Adrenal gland (tissue), 12 donors: Measurements from ENCODE around the gene CASP2. TPM values are rescaled to one million over a fixed set of nuclear protein-coding genes. Genes with fewer than 3 reads are reported as not detected.
A peak's percentile ranks its signal among the peaks of the same experiment; 100 is the strongest.

Experiments used
- DNase-seq, 7 donors: peaks; one replicate each; pipeline ENCODE4 v3.0.0-alpha.2; 2019 to 2020
- H3K27ac ChIP-seq, 5 donors: fragments of 200-600 bp; sonication (generic) in 4 of 5; 1 replicate in 3 of 5; 2 replicates in 2 of 5; pipeline versions ENCODE4 v1.5.1 to v1.8.0; 2016 to 2020; ENCODE audit warnings: mild to moderate bottlenecking in 1 of 5
- H3K27me3 ChIP-seq: fragments of 200-600 bp; 2 replicates; pipeline ENCODE4 v1.8.0; 2021
- H3K36me3 ChIP-seq, 2 donors: fragments of 200-600 bp; replicated peaks in 1 of 2; 1 replicate in 1 of 2; 2 replicates in 1 of 2; pipeline versions ENCODE4 v1.5.1 to v1.8.0; 2018 to 2022
- H3K4me1 ChIP-seq, 2 donors: fragments of 200-600 bp; replicated peaks in 1 of 2; 1 replicate in 1 of 2; 2 replicates in 1 of 2; pipeline versions ENCODE4 v1.5.1 to v1.8.0; 2018 to 2021
- H3K4me3 ChIP-seq, 4 donors: fragments of 200-600 bp; sonication (generic) in 3 of 4; one replicate each; pipeline ENCODE4 v1.5.1; 2016 to 2018
- H3K9me3 ChIP-seq, 3 donors: fragments of 200-600 bp; sonication (generic) in 1 of 3; replicated peaks in 1 of 3; 1 replicate in 2 of 3; 2 replicates in 1 of 3; pipeline versions ENCODE4 v1.5.1 to v1.8.0; 2016 to 2021
- CTCF ChIP-seq, 6 experiments: fragments of 450-650 bp in 4 of 6; fragments of 200-600 bp in 2 of 6; sonication (generic) in 1 of 6; IDR thresholded peaks; 1 replicate in 5 of 6; 2 replicates in 1 of 6; pipeline versions ENCODE4 v1.5.1 to v1.8.0; 2016 to 2021; ENCODE audit warnings: antibody characterized with exemption in 6 of 6, mild to moderate bottlenecking in 2 of 6, moderate library complexity in 1 of 6
- POLR2A ChIP-seq, 2 donors: fragments of 450-650 bp; IDR thresholded peaks; one replicate each; pipeline ENCODE4 v1.6.1; 2017; ENCODE audit warnings: antibody characterized with exemption in 2 of 2, mild to moderate bottlenecking in 2 of 2, moderate library complexity in 1 of 2
- WGBS, 4 donors: extraction: QIAGEN DNeasy Blood & Tissue Kit in 2 of 4; methylation state at CpG; one replicate each; pipeline versions ENCODE4 v1.1.5 to v1.1.7; 2013 to 2017; 5-methylcytosine and 5-hydroxymethylcytosine counted together
- intact Hi-C, 2 donors: fragments of 100-400 bp; cut with DNase I; formaldehyde crosslinking; loops; one replicate each; pipeline versions ENCODE4 v1.14.1 to v1.15.0; 2022 to 2023
- polyA plus RNA-seq, 3 donors: library from polyadenylated mRNA; stranded (reverse); fragments of 200-250 nt in 2 of 3; fragments of 350-450 nt in 1 of 3; fragmentation: Illumina TruSeq in 1 of 3; extraction: RNeasy Lipid Tissue Mini Kit (QIAGEN cat#74804) in 1 of 3; gene quantifications; one replicate each; pipeline ENCODE4 v1.2.3, GENCODE V29; 2013 to 2014
- total RNA-seq, 9 donors: library from RNA; depleted of rRNA in 4 of 9; stranded (reverse); fragments of >200 nt in 4 of 9; fragments of 120-200 nt in 1 of 9; fragmentation: NEBNext Ultra II Directional in 1 of 9; extraction: Animal tissue kit (Norgen Biotek cat#: 25700) in 1 of 9; gene quantifications; one replicate each; pipeline versions ENCODE4 v1.1.0 to v1.2.4, GENCODE V29; 2013 to 2023
- donor health status: healthy with polysubstance abuse.
- donor health status: Bipolar disorder and iron deficiency.
- donor health status: DM: yes; HTN: yes; CAD: no.
- donor health status: DM: no; HTN: no; CAD: no.
- donor health status: DM: no; HTN: no; CAD: no.
- donor health status: DM: yes; HTN: yes; CAD: no.

CASP2 gene
- total and polyA plus RNA-seq, 12 donors, result 4.6 to 25.4 (median 13.1) TPM

GRCh38 chr7:143283381-143283780 lies 4.8 kb upstream of the CASP2 start:
- Histone ChIP-seq H3K27me3 (no peaks in the 10 kb centered on the region), H3K27ac (no peak overlapping the region), H3K4me3 (no peak overlapping the region), H3K36me3 (no peaks in the 10 kb centered on the region), H3K4me1 (peaks cover 7 to 23% of the 10 kb centered on the region in 2 donors), H3K9me3 (no peaks in the 10 kb centered on the region)
- intact Hi-C loops, result no loop called here
- no peak for DNase-seq
- TF ChIP-seq POLR2A (IDR thresholded peaks at IDR 0.05), result no peak
- WGBS, 4 donors, result 84 to 97% (median 92%) methylated on average over 4 of the region's 4 CpGs

- H3K4me1 ChIP-seq, result peaks cover 11 to 23% of the 10 kb centered on the region in 2 donors
- H3K4me3 ChIP-seq, result no peak within 1 kb of the TSS
- no peaks in the 10 kb centered on the region for H3K9me3 ChIP-seq
- intact Hi-C loops, result no loop called here
- peak in 1 of 7 donors; percentile 53 for DNase-seq
- H3K36me3 ChIP-seq, result no peaks in the 10 kb centered on the region
- 78 to 84% (median 81%) methylated on average over 18 to 19 of the region's 19 CpGs for WGBS, 4 donors
- H3K27ac ChIP-seq, result no peak within 1 kb of the TSS
- no peak for TF ChIP-seq POLR2A (IDR thresholded peaks at IDR 0.05)
- TF ChIP-seq CTCF (IDR thresholded peaks at IDR 0.05), result no peak
- no peaks in the 10 kb centered on the region for H3K27me3 ChIP-seq
Measured at GRCh38 chr7:143284591-143285469, 3.3 kb upstream of the CASP2 start, which contains the start of gene TMEM139. Gene TMEM139 (plus strand): TSS chr7:143284958. CDS start chr7:143285958, 1,000 bp downstream.

- H3K9me3 ChIP-seq, result no peaks in the 10 kb centered on the region
- no peaks in the 10 kb centered on the region for H3K27me3 ChIP-seq
- no peak overlapping the region for H3K27ac ChIP-seq
- TF ChIP-seq CTCF (IDR thresholded peaks at IDR 0.05) (no peak), POLR2A (IDR thresholded peaks at IDR 0.05) (no peak)
- no peak for DNase-seq
- peaks cover 6 to 23% of the 10 kb centered on the region in 2 donors for H3K4me1 ChIP-seq
- 76 to 89% (median 80%) methylated on average over 3 of the region's 3 CpGs for WGBS, 4 donors
- no peaks in the 10 kb centered on the region for H3K36me3 ChIP-seq
- intact Hi-C loops, result no loop called here
- no peak overlapping the region for H3K4me3 ChIP-seq
Measured at GRCh38 chr7:143285470-143285778, 2.7 kb upstream of the CASP2 start.

- no peak overlapping the region for H3K4me3 ChIP-seq
- H3K27me3 ChIP-seq, result no peaks in the 10 kb centered on the region
- TF ChIP-seq CTCF (IDR thresholded peaks at IDR 0.05), result no peak
- no peak for TF ChIP-seq POLR2A (IDR thresholded peaks at IDR 0.05)
- H3K4me1 ChIP-seq, result peaks cover 4 to 27% of the 10 kb centered on the region in 2 donors
- intact Hi-C loops, result no loop called here
- no peaks in the 10 kb centered on the region for H3K9me3 ChIP-seq
- 84 to 95% (median 92%) methylated on average over 11 of the region's 11 CpGs for WGBS, 4 donors
- H3K36me3 ChIP-seq, result no peaks in the 10 kb centered on the region
- no peak for DNase-seq
- H3K27ac ChIP-seq, result no peak overlapping the region
Measured at GRCh38 chr7:143285806-143286521, 2.2 kb upstream of the CASP2 start.
